Bronchial epithelial cell (primary cell): Measurements from ENCODE around the gene MED4. TPM values are rescaled to one million over a fixed set of nuclear protein-coding genes. Genes with fewer than 3 reads are reported as not detected.

Experiments
- DNase-seq: peaks from one replicate; pipeline ENCODE4 v3.0.0-alpha.2; 2010; ENCODE audit warnings: low read depth
- FAIRE-seq: peaks from 2 replicates; lab custom pipeline; 2011; peaks lifted over from hg19 to GRCh38; lab: Jason Lieb, UNC
- H3K27me3 ChIP-seq: 2 replicates; pipeline ENCODE4 v1.5.1; 2011; ENCODE audit warnings: low read length; ENCODE audit not compliant: control insufficient read depth, insufficient read depth
- H3K36me3 ChIP-seq: 2 replicates; pipeline ENCODE4 v1.5.1; 2011; ENCODE audit warnings: low read length; ENCODE audit not compliant: control insufficient read depth, insufficient read depth
- H3K4me3 ChIP-seq: 2 replicates; pipeline ENCODE4 v1.5.1; 2011; ENCODE audit warnings: mild to moderate bottlenecking, low read depth, low read length, control low read depth
- total RNA-seq: library from RNA; depleted of rRNA; stranded (reverse); fragments of >200 nt; gene quantifications from 2 replicates; pipeline ENCODE4 v1.2.1, GENCODE V29; 2014
- TF ChIP-seq, protein P1 (sequence below): IDR thresholded peaks from 2 replicates; pipeline ENCODE4 v1.5.1; 2011; ENCODE audit warnings: mild to moderate bottlenecking, moderate library complexity, low read length, control low read depth, inconsistent platforms; ENCODE audit not compliant: insufficient read depth, severe bottlenecking

MED4 gene
- total RNA-seq, 1 donor from 2014 or later: 24.5 TPM

DNA sequence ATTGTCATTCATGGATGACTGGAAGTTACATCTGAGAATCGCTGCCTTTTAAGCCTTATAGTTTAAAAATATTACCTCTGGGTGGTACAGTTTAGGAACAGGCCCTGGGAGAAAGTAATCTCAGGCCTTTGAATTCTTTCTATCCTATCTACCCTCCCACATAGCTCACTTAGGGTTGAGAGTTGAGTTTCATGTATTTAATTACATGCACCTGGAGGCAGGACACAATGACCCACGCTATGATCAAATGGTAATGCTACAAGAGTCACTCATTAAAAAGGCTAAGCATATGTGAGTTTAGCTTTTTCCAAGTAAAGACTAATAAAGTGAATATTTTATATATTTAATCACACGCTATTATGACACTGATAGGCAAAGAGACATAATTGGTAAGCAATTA lies 25.3 kb upstream of the MED4 start:
- H3K4me3 ChIP-seq: no peak overlapping the region
- no peaks in the 10 kb centered on the region for H3K36me3 ChIP-seq
- FAIRE-seq: no peak
- TF ChIP-seq, protein P1, sequence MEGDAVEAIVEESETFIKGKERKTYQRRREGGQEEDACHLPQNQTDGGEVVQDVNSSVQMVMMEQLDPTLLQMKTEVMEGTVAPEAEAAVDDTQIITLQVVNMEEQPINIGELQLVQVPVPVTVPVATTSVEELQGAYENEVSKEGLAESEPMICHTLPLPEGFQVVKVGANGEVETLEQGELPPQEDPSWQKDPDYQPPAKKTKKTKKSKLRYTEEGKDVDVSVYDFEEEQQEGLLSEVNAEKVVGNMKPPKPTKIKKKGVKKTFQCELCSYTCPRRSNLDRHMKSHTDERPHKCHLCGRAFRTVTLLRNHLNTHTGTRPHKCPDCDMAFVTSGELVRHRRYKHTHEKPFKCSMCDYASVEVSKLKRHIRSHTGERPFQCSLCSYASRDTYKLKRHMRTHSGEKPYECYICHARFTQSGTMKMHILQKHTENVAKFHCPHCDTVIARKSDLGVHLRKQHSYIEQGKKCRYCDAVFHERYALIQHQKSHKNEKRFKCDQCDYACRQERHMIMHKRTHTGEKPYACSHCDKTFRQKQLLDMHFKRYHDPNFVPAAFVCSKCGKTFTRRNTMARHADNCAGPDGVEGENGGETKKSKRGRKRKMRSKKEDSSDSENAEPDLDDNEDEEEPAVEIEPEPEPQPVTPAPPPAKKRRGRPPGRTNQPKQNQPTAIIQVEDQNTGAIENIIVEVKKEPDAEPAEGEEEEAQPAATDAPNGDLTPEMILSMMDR: no peak
- no peaks in the 10 kb centered on the region for H3K27me3 ChIP-seq
- DNase-seq: no peak

DNA sequence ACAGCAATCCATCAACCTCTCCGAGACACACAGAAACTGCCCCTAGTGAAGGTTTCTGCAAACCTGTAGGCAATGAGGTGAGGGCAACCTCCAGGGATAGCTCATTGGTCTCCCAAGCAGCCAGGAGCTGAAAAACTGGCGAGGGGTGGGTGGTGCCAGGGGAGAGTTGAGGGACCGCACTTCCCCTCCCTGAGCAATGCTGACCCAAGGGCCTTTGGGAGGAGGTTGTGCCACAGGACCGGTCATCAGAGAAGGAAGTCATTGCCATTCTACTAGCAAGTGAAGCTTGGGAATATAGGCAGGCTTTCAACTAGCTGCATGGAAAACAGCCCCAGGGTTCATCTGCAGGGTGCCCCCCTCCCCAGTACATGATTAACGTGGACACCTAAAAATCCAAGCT lies 23.1 kb upstream of the MED4 start:
- H3K27me3 ChIP-seq: no peaks in the 10 kb centered on the region
- H3K36me3 ChIP-seq: no peaks in the 10 kb centered on the region
- H3K4me3 ChIP-seq: no peak overlapping the region
- no peak for FAIRE-seq
- TF ChIP-seq, protein P1: no peak
- no peak for DNase-seq

DNA sequence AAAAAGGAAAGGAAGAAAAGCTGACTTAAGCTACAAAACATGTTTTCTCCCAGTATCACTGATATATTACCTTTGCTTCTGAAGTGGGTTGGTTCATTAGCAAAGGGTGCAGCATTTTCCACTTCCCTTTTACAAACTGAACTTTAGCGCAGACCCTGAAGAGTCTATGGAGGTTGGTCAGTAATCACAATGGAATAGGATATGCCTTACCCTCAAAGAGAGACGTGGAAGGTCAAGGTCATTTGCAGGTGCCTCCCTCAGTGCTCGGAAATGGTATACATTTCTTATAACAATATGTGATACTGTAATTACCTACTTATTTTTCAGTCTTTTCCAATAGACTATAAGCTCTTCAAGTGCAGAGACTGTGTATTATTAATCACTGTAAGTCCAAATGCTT lies 21.9 kb upstream of the MED4 start:
- no peak for DNase-seq
- FAIRE-seq: no peak
- Histone ChIP-seq H3K36me3 (no peaks in the 10 kb centered on the region), H3K27me3 (no peaks in the 10 kb centered on the region), H3K4me3 (no peak overlapping the region)
- TF ChIP-seq, protein P1: no peak

DNA sequence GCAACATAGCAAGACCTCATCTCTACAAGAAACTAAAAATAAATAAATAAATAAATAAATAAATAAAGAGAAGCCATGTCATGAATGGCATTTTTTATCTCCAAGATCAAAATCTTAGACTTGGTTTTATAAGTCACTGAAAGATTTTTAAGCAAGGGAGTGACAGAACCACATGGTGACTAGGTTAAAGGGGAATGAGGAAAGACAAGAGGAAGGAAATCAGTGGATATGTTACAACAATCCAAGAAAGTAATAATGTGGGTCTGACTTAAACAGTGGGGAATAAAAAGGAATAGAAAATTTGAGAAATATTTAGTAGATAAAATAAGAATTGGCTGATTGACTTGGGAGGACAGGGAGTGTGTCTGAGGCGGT lies 18.8 kb upstream of the MED4 start:
- FAIRE-seq (no peak), DNase-seq (peak; percentile 27)
- H3K36me3 ChIP-seq: no peaks in the 10 kb centered on the region
- no peak overlapping the region for H3K4me3 ChIP-seq
- TF ChIP-seq, protein P1: no peak
- no peaks in the 10 kb centered on the region for H3K27me3 ChIP-seq

DNA sequence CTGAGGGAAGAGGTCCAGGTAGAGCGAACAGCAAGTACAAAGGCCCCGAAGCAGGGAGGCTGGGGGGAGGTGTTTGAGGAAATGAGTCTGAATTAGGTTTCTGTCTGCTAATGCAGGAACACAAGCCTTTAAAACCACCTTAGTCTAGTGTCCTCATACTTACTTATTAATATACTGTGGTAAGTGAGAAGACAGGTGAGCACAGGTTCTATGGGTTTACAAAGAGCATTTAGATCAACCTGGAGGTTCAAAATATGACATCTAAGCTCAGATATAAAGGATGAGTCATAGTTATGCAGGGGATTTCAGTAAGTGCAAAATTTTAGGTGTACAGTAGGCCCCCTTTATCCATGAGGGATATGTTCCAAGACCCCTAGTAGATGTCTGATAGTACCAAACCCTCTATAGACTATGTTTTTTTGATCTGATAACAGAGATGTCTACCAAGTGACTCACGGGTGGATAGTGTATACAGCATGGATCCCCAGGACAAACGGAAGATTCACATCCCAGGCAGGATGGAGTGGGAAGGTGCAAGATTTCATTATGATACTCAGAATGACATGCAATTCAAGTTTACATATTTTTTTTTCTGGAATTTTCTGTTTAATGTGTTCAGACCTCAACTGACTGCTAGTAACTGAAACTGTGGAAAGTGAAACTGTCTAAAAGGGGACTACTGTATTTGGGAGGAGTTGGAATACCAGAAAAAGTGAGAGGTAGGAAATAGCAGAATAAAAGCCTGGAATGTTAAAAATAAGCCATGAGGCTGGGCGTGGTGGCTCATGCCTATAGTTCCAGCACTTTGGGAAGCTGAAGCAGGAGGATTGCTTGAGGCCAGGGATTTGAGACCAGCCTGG lies 18.2 kb upstream of the MED4 start:
- H3K4me3 ChIP-seq: no peak overlapping the region
- no peaks in the 10 kb centered on the region for H3K27me3 ChIP-seq
- TF ChIP-seq, protein P1: no peak
- DNase-seq (peak; percentile 12), FAIRE-seq (no peak)
- no peaks in the 10 kb centered on the region for H3K36me3 ChIP-seq
